Measurements from ENCODE around the gene NPLOC4.

Gene NPLOC4

DNA sequence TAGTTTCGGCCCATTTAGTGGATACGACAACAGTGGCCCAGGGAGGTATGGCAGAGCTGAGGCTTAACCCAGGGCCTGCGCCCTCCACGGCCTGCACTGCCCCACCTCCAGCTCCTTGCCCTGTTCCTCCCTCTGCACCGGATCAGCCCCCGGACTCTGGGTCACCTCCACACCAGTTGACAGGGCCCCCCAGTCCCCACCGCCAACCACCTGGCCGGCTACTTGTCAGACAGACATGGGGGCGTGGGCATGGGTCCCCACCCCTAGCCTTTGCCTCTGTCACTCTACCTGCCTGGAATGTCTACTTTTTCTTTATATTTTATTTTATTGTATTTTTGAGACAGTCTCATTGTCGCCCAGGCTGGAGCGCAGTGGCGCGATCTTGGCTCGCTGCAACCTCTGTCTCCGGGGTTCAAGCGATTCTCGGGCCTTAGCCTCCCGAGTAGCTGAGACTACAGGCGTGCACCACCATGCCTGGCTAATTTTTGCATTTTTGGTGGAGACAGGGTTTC lies 121.3 kb downstream of the NPLOC4 start (continued):
- TF ChIP-seq, protein P1, sequence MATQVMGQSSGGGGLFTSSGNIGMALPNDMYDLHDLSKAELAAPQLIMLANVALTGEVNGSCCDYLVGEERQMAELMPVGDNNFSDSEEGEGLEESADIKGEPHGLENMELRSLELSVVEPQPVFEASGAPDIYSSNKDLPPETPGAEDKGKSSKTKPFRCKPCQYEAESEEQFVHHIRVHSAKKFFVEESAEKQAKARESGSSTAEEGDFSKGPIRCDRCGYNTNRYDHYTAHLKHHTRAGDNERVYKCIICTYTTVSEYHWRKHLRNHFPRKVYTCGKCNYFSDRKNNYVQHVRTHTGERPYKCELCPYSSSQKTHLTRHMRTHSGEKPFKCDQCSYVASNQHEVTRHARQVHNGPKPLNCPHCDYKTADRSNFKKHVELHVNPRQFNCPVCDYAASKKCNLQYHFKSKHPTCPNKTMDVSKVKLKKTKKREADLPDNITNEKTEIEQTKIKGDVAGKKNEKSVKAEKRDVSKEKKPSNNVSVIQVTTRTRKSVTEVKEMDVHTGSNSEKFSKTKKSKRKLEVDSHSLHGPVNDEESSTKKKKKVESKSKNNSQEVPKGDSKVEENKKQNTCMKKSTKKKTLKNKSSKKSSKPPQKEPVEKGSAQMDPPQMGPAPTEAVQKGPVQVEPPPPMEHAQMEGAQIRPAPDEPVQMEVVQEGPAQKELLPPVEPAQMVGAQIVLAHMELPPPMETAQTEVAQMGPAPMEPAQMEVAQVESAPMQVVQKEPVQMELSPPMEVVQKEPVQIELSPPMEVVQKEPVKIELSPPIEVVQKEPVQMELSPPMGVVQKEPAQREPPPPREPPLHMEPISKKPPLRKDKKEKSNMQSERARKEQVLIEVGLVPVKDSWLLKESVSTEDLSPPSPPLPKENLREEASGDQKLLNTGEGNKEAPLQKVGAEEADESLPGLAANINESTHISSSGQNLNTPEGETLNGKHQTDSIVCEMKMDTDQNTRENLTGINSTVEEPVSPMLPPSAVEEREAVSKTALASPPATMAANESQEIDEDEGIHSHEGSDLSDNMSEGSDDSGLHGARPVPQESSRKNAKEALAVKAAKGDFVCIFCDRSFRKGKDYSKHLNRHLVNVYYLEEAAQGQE (tag by site-specific recombination; IDR thresholded peaks at IDR 0.05) = no peak
- TF ChIP-seq ZNF23 (tag by site-specific recombination; IDR thresholded peaks at IDR 0.05; ENCODE audit: borderline replicate concordance) (no peak), ZNF239 (tag by site-specific recombination; IDR thresholded peaks at IDR 0.05) (no peak), HOXC10 (CRISPR knock-in tag; IDR thresholded peaks at IDR 0.05) (no peak), ZBTB17 (tag by site-specific recombination; IDR thresholded peaks at IDR 0.05) (no peak), ZNF214 (tag by site-specific recombination; IDR thresholded peaks at IDR 0.05; ENCODE audit: borderline replicate concordance) (no peak), ZNF133 (tag by site-specific recombination; IDR thresholded peaks at IDR 0.05) (no peak), ZNF626 (tag by site-specific recombination; IDR thresholded peaks at IDR 0.05) (no peak), YY1 (tag by site-specific recombination; IDR thresholded peaks at IDR 0.05) (no peak), ZNF132 (tag by site-specific recombination; IDR thresholded peaks at IDR 0.05; ENCODE audit: borderline replicate concordance) (no peak), ZNF610 (tag by site-specific recombination; IDR thresholded peaks at IDR 0.05; ENCODE audit: borderline replicate concordance) (no peak), ZNF114 (tag by site-specific recombination; IDR thresholded peaks at IDR 0.05) (no peak), ZNF311 (tag by site-specific recombination; IDR thresholded peaks at IDR 0.05; ENCODE audit: borderline replicate concordance) (no peak), ZNF776 (tag by site-specific recombination; IDR thresholded peaks at IDR 0.05; ENCODE audit: borderline replicate concordance) (no peak), ZNF37A (tag by site-specific recombination; IDR thresholded peaks at IDR 0.05) (no peak), ZNF121 (tag by site-specific recombination; IDR thresholded peaks at IDR 0.05) (no peak), GLIS2 (tag by site-specific recombination; IDR thresholded peaks at IDR 0.05) (0 out of 2 replicates have a peak, but pooled peaks have one; percentile 2), ZSCAN16 (tag by site-specific recombination; IDR thresholded peaks at IDR 0.05) (no peak), OSR2 (tag by site-specific recombination; IDR thresholded peaks at IDR 0.05) (no peak), ZNF624 (tag by site-specific recombination; IDR thresholded peaks at IDR 0.05) (no peak), ZBTB21 (tag by site-specific recombination; IDR thresholded peaks at IDR 0.05) (no peak), ZFP37 (tag by site-specific recombination; IDR thresholded peaks at IDR 0.05) (no peak), ZNF202 (tag by site-specific recombination; IDR thresholded peaks at IDR 0.05; ENCODE audit: borderline replicate concordance) (no peak), ZNF670 (tag by site-specific recombination; IDR thresholded peaks at IDR 0.05; ENCODE audit: low read depth) (no peak)
- TF ChIP-seq, protein P2, sequence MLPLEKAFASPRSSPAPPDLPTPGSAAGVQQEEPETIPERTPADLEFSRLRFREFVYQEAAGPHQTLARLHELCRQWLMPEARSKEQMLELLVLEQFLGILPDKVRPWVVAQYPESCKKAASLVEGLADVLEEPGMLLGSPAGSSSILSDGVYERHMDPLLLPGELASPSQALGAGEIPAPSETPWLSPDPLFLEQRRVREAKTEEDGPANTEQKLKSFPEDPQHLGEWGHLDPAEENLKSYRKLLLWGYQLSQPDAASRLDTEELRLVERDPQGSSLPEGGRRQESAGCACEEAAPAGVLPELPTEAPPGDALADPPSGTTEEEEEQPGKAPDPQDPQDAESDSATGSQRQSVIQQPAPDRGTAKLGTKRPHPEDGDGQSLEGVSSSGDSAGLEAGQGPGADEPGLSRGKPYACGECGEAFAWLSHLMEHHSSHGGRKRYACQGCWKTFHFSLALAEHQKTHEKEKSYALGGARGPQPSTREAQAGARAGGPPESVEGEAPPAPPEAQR (tag by site-specific recombination; IDR thresholded peaks at IDR 0.05) = no peak
- TF ChIP-seq, protein P3, sequence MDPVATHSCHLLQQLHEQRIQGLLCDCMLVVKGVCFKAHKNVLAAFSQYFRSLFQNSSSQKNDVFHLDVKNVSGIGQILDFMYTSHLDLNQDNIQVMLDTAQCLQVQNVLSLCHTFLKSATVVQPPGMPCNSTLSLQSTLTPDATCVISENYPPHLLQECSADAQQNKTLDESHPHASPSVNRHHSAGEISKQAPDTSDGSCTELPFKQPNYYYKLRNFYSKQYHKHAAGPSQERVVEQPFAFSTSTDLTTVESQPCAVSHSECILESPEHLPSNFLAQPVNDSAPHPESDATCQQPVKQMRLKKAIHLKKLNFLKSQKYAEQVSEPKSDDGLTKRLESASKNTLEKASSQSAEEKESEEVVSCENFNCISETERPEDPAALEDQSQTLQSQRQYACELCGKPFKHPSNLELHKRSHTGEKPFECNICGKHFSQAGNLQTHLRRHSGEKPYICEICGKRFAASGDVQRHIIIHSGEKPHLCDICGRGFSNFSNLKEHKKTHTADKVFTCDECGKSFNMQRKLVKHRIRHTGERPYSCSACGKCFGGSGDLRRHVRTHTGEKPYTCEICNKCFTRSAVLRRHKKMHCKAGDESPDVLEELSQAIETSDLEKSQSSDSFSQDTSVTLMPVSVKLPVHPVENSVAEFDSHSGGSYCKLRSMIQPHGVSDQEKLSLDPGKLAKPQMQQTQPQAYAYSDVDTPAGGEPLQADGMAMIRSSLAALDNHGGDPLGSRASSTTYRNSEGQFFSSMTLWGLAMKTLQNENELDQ (tag by site-specific recombination; IDR thresholded peaks at IDR 0.05; ENCODE audit: low read depth) = no peak
- TF ChIP-seq, protein P4, sequence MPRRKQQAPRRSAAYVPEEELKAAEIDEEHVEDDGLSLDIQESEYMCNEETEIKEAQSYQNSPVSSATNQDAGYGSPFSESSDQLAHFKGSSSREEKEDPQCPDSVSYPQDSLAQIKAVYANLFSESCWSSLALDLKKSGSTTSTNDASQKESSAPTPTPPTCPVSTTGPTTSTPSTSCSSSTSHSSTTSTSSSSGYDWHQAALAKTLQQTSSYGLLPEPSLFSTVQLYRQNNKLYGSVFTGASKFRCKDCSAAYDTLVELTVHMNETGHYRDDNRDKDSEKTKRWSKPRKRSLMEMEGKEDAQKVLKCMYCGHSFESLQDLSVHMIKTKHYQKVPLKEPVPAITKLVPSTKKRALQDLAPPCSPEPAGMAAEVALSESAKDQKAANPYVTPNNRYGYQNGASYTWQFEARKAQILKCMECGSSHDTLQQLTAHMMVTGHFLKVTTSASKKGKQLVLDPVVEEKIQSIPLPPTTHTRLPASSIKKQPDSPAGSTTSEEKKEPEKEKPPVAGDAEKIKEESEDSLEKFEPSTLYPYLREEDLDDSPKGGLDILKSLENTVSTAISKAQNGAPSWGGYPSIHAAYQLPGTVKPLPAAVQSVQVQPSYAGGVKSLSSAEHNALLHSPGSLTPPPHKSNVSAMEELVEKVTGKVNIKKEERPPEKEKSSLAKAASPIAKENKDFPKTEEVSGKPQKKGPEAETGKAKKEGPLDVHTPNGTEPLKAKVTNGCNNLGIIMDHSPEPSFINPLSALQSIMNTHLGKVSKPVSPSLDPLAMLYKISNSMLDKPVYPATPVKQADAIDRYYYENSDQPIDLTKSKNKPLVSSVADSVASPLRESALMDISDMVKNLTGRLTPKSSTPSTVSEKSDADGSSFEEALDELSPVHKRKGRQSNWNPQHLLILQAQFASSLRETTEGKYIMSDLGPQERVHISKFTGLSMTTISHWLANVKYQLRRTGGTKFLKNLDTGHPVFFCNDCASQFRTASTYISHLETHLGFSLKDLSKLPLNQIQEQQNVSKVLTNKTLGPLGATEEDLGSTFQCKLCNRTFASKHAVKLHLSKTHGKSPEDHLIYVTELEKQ (tag by site-specific recombination; IDR thresholded peaks at IDR 0.05; ENCODE audit: borderline replicate concordance) = no peak
- TF ChIP-seq, protein P5, sequence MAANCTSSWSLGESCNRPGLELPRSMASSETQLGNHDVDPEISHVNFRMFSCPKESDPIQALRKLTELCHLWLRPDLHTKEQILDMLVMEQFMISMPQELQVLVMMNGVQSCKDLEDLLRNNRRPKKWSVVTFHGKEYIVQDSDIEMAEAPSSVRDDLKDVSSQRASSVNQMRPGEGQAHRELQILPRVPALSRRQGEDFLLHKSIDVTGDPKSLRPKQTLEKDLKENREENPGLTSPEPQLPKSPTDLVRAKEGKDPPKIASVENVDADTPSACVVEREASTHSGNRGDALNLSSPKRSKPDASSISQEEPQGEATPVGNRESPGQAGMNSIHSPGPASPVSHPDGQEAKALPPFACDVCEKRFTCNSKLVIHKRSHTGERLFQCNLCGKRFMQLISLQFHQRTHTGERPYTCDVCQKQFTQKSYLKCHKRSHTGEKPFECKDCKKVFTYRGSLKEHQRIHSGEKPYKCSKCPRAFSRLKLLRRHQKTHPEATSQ (tag by site-specific recombination; IDR thresholded peaks at IDR 0.05) = no peak

Measured in HEK293 (cell line).